MM.1S (cell line): ENCODE results near the gene FAM120B.

Source experiments
- DNase-seq: peaks from one replicate; pipeline ENCODE4 v3.0.0-alpha.2; 2015
- H2AFZ ChIP-seq: fragments of 300-600 bp; sonication (generic); 2 replicates; pipeline ENCODE4 v1.6.0; 2016; ENCODE audit warnings: antibody characterized with exemption, low read length
- H3F3A ChIP-seq: fragments of 300-600 bp; sonication (generic); 2 replicates; pipeline ENCODE4 v1.6.1; 2016; ENCODE audit warnings: mild to moderate bottlenecking, antibody characterized with exemption, low read length, moderate library complexity, mixed read lengths; ENCODE audit not compliant: insufficient read depth
- H3K27ac ChIP-seq: fragments of 300-600 bp; sonication (generic); 2 replicates; pipeline ENCODE4 v1.5.1; 2016; ENCODE audit warnings: mild to moderate bottlenecking, low read length
- H3K27me3 ChIP-seq: fragments of 300-600 bp; sonication (generic); replicated peaks from 2 replicates; pipeline ENCODE4 v1.6.0; 2016; ENCODE audit warnings: low read length; ENCODE audit not compliant: insufficient read depth
- H3K36me3 ChIP-seq: fragments of 300-600 bp; sonication (generic); replicated peaks from 2 replicates; pipeline ENCODE4 v1.6.1; 2016; ENCODE audit warnings: mild to moderate bottlenecking, low read length, mixed read lengths; ENCODE audit not compliant: insufficient read depth
- H3K4me1 ChIP-seq: fragments of 300-600 bp; sonication (generic); 2 replicates; pipeline ENCODE4 v1.6.1; 2016; ENCODE audit warnings: low read length, mixed read lengths
- H3K4me2 ChIP-seq: fragments of 300-600 bp; sonication (generic); 2 replicates; pipeline ENCODE4 v1.6.0; 2016; ENCODE audit warnings: low read depth, low read length
- H3K4me3 ChIP-seq: fragments of 300-600 bp; sonication (generic); 2 replicates; pipeline ENCODE4 v1.5.1; 2016; ENCODE audit warnings: low read length, mixed read lengths
- H3K79me2 ChIP-seq: fragments of 300-600 bp; sonication (generic); 2 replicates; pipeline ENCODE4 v1.6.1; 2016; ENCODE audit warnings: mixed run types, low read length, mixed read lengths
- H3K9ac ChIP-seq: fragments of 300-600 bp; sonication (generic); 2 replicates; pipeline ENCODE4 v1.6.1; 2016; ENCODE audit warnings: low read length, mixed read lengths
- H3K9me2 ChIP-seq: fragments of 300-600 bp; sonication (generic); replicated peaks from 2 replicates; pipeline ENCODE4 v1.6.1; 2016; ENCODE audit warnings: mild to moderate bottlenecking, low read length, mixed read lengths; ENCODE audit not compliant: insufficient read depth
- H3K9me3 ChIP-seq: fragments of 300-600 bp; sonication (generic); replicated peaks from 2 replicates; pipeline ENCODE4 v1.6.1; 2016; ENCODE audit warnings: mild to moderate bottlenecking, low read length, mixed read lengths; ENCODE audit not compliant: insufficient read depth
- H4K20me1 ChIP-seq: fragments of 300-600 bp; sonication (generic); 2 replicates; pipeline ENCODE4 v1.6.1; 2016; ENCODE audit warnings: mild to moderate bottlenecking, low read length, moderate library complexity, mixed read lengths; ENCODE audit not compliant: insufficient read depth
- CTCF ChIP-seq: fragments of 300-600 bp; sonication (generic); IDR thresholded peaks from 2 replicates; pipeline ENCODE4 v1.5.1; 2016; ENCODE audit warnings: antibody characterized with exemption, low read length, mixed read lengths
- EZH2 ChIP-seq: fragments of 300-600 bp; sonication (generic); optimal IDR thresholded peaks from 2 replicates; pipeline ENCODE3; 2017; ENCODE audit warnings: low read depth, mild to moderate bottlenecking, antibody characterized with exemption, low read length, mixed read lengths
- EZH2phosphoT487 ChIP-seq: fragments of 300-600 bp; sonication (generic); IDR thresholded peaks from 2 replicates; pipeline ENCODE4 v1.6.1; 2018; ENCODE audit warnings: antibody characterized with exemption, low read length

FAM120B gene

GRCh38 chr6:170270984-170271593, 35.5 kb upstream of the FAM120B start:
- Histone ChIP-seq H3K9ac (no peak overlapping the region), H3K4me1 (no peaks in the 10 kb centered on the region), H3K4me2 (no peak overlapping the region), H3F3A (no peaks in the 10 kb centered on the region), H3K4me3 (no peak overlapping the region), H3K9me2 (no peaks in the 10 kb centered on the region), H4K20me1 (no peaks in the 10 kb centered on the region), H2AFZ (no peak overlapping the region), H3K79me2 (no peaks in the 10 kb centered on the region), H3K27me3 (peaks cover 58% of the 10 kb centered on the region), H3K36me3 (no peaks in the 10 kb centered on the region), H3K9me3 (no peaks in the 10 kb centered on the region), H3K27ac (no peak overlapping the region)
- no peak for DNase-seq
- TF ChIP-seq EZH2phosphoT487 (no peak), EZH2 (no peak), CTCF (no peak)

GRCh38 chr6:170271771-170272314, 34.7 kb upstream of the FAM120B start:
- TF ChIP-seq EZH2: no peak
- TF ChIP-seq EZH2phosphoT487: no peak
- TF ChIP-seq CTCF: no peak
- H3K4me3 ChIP-seq: no peak overlapping the region
- no peaks in the 10 kb centered on the region for H3K4me1 ChIP-seq
- H3K4me2 ChIP-seq: peak overlapping the region; percentile 29; the same call in 1 of the 2 replicates
- H4K20me1 ChIP-seq: no peaks in the 10 kb centered on the region
- H3K9me2 ChIP-seq: no peaks in the 10 kb centered on the region
- H3K36me3 ChIP-seq: no peaks in the 10 kb centered on the region
- no peak overlapping the region for H2AFZ ChIP-seq
- H3K79me2 ChIP-seq: no peaks in the 10 kb centered on the region
- H3K27me3 ChIP-seq: peaks cover 66% of the 10 kb centered on the region
- H3K27ac ChIP-seq: no peak overlapping the region
- H3K9me3 ChIP-seq: no peaks in the 10 kb centered on the region
- DNase-seq: peak; percentile 61
- no peaks in the 10 kb centered on the region for H3F3A ChIP-seq
- H3K9ac ChIP-seq: no peak overlapping the region

GRCh38 chr6:170272341-170273065, 34.1 kb upstream of the FAM120B start:
- Histone ChIP-seq H3K79me2 (no peaks in the 10 kb centered on the region), H2AFZ (no peak overlapping the region), H3K27me3 (peaks cover 67% of the 10 kb centered on the region)

More at GRCh38 chr6:170272341-170273065, 34.1 kb upstream of the FAM120B start:
- H3K9ac ChIP-seq: no peak overlapping the region
- H3K4me2 ChIP-seq: no peak overlapping the region
- no peaks in the 10 kb centered on the region for H3K9me3 ChIP-seq
- H3K27ac ChIP-seq: no peak overlapping the region
- H3K4me1 ChIP-seq: no peaks in the 10 kb centered on the region
- H4K20me1 ChIP-seq: no peaks in the 10 kb centered on the region
- H3K4me3 ChIP-seq: no peak overlapping the region
- H3K9me2 ChIP-seq: no peaks in the 10 kb centered on the region
- no peaks in the 10 kb centered on the region for H3F3A ChIP-seq
- no peak for TF ChIP-seq EZH2
- TF ChIP-seq EZH2phosphoT487: no peak
- no peak for TF ChIP-seq CTCF
- H3K36me3 ChIP-seq: no peaks in the 10 kb centered on the region
- no peak for DNase-seq
